C4-2B (cell line): Measurements from ENCODE around the gene CEMP1.

ENCODE experiments used
- H3K27ac ChIP-seq: fragments of 450-650 bp; 2 replicates; pipeline ENCODE4 v1.5.1; 2017
- CTCF ChIP-seq: fragments of 450-650 bp; conservative IDR thresholded peaks from 2 replicates; pipeline ENCODE4 v1.5.1; 2017; ENCODE audit warnings: mild to moderate bottlenecking
- ZFX ChIP-seq: fragments of 450-650 bp; IDR thresholded peaks from 2 replicates; pipeline ENCODE4 v1.6.1; 2017

CEMP1 gene

DNA sequence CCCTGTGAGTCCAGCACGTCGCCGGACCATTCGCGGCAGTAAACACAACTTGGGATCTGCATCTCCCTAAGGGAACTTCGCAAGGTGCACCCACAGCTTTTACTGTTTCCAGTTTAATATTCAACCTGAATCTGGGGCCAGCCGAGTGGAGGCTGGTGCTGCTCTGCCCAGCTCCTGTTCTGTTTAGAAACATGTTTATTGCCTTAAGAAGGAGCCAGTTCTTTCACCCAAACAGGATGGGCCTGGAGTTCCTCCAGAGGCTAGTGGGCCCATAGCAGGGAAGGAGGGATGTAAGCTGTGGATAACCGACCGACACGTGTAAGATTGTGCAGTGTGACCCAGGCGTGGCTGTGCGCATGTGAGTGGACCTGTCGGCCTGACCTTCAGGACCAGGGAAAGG, 38.9 kb downstream of the CEMP1 start:
- no peak overlapping the region for H3K27ac ChIP-seq
- TF ChIP-seq ZFX (no peak), CTCF (no peak)

- no peak for TF ChIP-seq ZFX
- TF ChIP-seq CTCF, result no peak
Observed at GRCh38 chr16:2490190-2491105, 40.8 kb downstream of the CEMP1 start.

DNA sequence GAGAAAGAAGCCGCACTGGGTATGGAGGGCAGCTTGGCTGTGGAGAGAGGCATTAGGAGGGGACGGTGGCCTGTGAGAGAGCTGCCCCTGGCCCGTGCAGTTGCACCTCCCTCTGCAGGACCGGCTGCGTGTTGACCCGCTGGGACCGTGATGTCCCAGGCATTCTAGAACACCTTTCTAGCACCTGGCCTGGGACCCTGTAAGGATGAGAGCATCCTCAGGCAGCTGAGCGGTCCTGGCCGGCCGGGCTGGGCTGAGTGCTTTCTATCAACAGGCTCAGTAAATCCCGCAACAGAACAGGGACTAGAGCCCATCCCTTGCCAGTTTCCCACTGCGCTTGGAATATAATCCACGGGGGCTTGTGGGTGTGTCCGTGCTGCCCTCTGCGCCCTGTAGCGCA, 41.6 kb downstream of the CEMP1 start:
- no peak for TF ChIP-seq CTCF
- no peak for TF ChIP-seq ZFX
- H3K27ac ChIP-seq, result no peak overlapping the region

More at GRCh38 chr16:2490190-2491105, 40.8 kb downstream of the CEMP1 start:
- no peak overlapping the region for H3K27ac ChIP-seq

DNA sequence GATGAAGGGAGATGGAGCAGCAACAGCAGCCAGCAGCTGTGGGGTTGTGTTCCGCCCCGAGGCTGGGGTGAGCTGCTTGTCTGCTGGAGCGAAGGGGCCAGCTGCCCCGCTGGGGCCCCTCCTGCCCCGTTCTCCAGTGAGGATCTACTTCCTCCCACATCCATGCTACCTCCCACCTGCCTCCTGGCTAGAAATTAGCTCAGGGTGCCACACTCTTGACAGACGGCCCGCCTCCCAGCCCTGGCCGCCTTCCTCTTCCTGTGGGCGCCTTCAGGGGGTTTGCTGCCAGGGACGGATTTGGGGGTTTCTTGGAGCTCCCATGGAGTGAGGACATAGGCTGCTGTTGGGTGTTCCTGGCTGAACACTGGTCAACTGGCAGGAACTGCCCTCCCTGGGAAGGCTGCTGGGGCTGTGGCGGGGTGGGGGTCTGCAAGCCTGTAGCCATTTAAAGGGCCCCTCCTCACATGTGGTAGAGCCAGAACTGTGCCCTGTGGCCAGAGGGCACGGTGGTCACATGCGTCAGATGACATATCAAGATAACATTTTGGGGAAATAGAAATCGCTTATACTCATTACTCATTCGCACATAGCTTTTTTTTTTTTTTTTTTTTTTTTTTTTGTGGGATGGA, 43.2 kb downstream of the CEMP1 start:
- H3K27ac ChIP-seq, result no peak overlapping the region

DNA sequence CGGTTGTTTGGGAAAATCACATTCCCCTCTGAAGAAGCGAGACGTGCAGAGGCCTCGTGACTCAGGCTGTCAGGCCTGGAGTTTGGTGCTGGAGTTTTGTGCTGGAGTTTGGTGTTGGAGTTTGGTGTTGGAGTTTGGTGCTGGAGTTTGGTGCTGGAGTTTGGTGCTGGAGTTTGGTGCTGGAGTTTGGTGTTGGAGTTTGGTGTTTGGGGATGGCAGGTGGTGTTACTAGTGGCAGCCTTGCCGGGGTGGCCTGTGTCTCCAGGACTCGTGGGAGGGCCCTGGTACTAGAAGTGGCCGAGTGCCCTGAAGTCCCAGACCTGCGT, 43.7 kb downstream of the CEMP1 start:
- TF ChIP-seq CTCF (no peak), ZFX (no peak)
- no peak overlapping the region for H3K27ac ChIP-seq

More for the DNA sequence above, 43.2 kb downstream of the CEMP1 start:
- TF ChIP-seq CTCF, result no peak
- no peak for TF ChIP-seq ZFX

GRCh38 chr16:2486645-2487516, 44.3 kb downstream of the CEMP1 start:
- TF ChIP-seq CTCF (no peak), ZFX (no peak)
- no peak overlapping the region for H3K27ac ChIP-seq
